ENCODE results near the gene PARD3.

GRCh38 chr10:34119456-34119855 is 695.6 kb downstream of the PARD3 start:
- TF ChIP-seq CTCF (IDR thresholded peaks at IDR 0.05; ENCODE audit: low read depth, low read length, poor library complexity, severe bottlenecking) (no peak), EZH2phosphoT487 (IDR thresholded peaks at IDR 0.05; ENCODE audit: borderline replicate concordance, low read length) (no peak)
